Embryonic facial prominence (tissue), 1 donor: ENCODE data around the gene REPS1.
"Not testable (repeated sequence)": the region's sequence is repeated elsewhere in the genome, so short reads cannot be mapped to it uniquely, and the experiment has no call there.

Source experiments
- DNase-seq: peaks from one replicate; pipeline ENCODE4 v3.0.0-alpha.2; 2016; ENCODE audit errors: extremely low spot score

The REPS1 gene

GRCh38 chr6:138987643-138988468 is at the start of gene REPS1:
REPS1 (minus strand) TSS chr6:138988253; CDS start chr6:138987682, 571 bp downstream.
- peak; percentile 88 for DNase-seq

DNA sequence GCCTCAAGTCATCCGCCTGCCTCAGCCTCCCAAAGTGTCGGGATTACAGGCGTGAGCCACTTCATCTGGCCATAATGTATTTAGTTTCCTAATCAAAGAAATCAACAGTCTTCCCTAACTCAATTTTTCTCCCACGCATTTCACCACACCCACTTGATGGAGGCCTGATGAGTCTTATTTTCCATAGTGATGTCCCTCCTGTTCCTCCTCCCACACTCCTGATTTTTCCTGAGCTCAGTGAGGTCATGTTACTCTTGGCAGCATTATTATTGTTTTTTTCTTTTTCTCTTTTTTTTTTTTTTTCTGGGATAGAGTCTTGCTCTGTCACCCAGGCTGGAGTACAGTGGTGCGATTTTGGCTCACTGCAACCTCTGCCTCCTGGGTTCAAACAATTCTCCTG is 49.4 kb upstream of the REPS1 start:
- DNase-seq, result no peak

DNA sequence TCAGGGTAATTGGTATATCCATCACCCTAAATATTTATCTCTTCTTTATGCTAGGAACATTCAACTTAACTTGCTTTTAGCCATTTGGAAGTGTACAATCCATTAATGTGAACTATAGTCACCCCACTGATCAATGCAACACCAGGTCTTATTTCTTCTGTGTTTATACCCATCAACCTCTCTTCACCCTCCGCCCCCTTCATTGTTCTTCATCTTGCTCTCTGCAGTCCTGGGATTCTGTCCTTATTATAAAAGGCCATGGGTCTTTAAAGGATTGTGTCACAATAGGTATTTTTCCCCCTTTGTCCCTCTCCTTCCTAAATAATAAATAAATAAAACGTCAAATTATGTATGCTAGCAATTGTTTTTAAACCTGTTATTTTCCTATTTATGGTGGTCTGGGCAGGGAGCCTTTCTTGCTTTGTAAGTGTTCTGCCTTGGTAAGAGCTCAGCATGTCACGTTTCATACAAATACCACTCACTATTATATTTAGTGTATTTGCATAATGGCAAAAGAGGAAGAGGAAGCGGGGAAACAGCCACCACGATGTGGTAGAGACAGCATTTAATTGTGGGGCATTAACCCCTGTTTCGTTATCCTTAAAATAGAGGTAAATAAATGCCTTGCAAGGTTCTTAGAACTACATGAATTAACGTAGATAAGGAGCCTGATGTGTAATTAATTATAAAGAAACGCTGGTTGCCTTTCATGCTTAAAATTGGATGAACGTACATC is 42.3 kb upstream of the REPS1 start:
- DNase-seq, result no peak

DNA sequence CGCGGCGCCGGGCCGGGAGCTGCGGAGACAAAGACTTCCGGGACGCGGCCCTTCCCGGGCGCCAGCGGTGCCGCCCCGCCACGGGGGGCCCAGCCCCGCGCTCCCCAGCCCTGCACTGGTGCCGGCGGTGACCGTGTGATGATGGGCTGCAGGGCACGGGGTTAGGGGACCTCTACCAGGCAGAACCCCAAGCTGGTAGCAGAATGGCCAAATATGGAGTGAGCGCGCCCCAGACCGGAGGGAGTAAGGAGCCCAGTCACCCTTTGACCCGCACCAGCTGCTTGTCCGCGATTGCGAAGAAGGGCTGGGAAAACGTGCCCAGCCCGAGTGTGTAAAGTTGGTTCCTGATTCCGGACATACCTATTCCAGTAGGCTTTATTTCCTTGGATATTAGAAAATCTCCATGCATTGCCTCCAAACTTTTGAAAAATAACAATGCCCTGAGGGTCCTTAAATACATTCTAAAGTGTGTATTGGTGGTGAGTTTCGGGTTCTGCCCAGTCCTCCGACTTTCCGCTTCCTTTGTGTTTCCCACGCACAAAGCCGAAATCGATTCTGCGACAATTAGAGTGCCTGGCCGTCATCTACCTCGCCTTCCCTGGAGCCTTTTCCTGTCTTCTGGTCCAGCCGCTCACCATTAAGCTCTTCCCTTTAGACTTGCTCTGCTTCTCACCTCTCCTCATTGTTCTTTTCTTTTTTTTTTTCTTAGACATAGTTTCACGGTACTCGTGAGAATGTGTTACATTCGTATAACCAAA is 41.6 kb upstream of the REPS1 start:
- DNase-seq, result no peak

DNA sequence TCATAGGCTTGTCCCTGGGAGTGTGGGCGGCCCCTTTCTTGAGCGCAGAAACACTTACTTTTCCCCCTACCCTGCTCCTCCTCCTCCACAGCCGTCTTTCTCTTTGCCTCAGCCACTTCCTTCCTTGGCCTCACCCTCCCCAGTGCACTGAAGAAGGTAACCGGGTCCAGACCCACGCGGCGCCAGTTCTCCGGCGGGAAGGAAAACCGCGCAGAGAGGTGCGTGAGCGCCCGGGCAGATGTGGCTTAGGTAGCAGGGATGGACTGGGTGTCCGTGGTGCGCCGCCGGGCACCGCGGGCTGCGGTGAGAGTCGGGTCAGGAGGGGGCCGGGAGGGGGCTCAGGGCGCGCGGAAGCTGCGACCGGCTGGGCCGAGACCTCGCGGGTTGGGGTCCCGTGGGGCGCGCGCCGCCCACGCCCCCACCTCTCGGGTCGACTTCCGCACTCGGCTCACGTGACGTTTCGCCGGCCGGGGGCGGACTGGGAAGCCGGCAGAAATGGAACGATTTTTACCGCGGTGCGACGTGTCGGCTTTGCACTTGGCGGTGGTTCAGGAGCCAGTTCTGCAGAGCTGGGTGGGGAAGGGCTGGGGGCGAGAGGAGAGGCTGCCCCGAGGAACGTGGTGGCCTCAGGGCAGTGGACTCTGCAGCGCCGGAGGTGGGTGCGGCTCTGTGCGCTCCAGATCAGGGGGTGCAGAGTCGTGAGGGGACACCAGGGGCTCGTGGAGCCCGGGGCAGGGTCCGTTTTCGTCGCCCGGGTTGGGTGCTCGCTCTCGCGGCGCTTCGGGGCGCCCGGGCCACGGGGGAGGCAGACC is 40.8 kb upstream of the REPS1 start, which contains the start of gene ABRACL:
ABRACL (plus strand) TSS at position 88 of the 812 bp plus-strand sequence. CDS start 5,416 bp downstream, outside the sequence.
- DNase-seq, result peak; percentile 71

- DNase-seq, result no peak
Measured at GRCh38 chr6:139028215-139028657, 40.2 kb upstream of the REPS1 start.

DNA sequence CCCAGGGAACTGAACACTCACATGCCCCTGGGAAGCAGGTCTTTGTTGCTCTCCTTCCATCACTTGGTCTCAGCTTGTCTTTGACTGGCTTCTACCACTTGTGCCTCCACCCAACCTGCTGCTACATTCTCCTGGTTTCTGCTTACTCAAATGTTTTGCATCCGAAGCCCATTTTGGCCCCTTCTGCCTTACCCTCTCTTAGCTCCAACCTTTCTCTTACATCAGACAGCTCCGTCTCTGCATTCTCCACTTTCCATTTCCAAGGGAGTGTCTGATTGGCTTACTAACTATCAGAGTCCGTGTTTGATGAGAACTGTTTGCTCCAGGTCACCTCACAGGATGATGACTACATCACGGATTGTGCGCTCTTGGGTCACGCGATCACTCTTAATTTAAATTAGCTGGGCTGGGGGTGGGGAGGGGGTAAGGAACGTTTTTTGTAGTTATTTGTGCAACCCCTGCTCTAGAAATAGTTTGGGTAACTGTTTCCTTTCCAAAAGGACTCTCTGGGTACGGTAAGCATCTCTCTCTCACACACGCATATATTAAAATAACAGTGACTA is 39.6 kb upstream of the REPS1 start:
- DNase-seq, result no peak

- DNase-seq, result not testable (repeated sequence)
Measured at GRCh38 chr6:139025416-139025815, 37.4 kb upstream of the REPS1 start.

GRCh38 chr6:139020689-139021088 is 32.6 kb upstream of the REPS1 start:
- no peak for DNase-seq

GRCh38 chr6:139019722-139020121 is 31.7 kb upstream of the REPS1 start:
- DNase-seq, result no peak

DNA sequence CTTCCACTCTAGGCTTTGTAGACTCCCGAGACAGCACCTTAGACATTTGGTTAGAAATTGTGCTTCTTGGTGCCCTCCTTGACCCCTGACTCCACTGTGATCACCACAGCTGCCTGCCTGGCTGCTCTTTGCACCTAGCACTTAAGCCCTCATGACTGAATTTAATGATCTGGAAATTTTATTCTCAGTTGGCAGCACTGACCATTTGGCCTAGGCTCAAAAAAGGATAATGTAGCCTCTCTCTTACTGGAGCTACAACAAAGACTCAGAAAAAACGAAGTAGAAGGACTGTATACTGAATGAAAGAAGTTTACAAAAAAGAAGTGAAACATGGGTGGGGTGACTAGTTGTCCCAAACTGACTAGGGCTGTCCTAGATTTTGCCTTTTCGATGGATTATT is 29.2 kb upstream of the REPS1 start:
- no peak for DNase-seq

GRCh38 chr6:139016337-139017213 is 28.5 kb upstream of the REPS1 start:
- no peak for DNase-seq

DNA sequence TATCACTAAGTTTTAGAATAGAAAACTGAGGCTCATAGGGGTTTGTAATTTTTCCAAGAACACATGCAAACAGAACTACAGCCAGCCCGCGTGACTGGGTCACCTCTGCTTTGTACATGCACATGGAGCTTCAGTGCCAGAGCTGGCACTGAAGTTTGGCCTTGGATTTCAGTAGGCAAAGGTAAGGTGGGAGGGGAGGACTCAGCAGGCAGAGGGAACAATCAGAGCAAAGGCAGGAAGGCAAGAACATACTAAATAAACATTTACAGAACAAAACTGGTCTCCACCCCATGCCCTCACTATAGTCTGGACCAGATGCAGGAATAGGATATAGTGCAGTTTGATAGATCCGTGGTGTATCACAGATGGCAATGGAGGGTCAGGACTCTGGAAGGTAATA is 26.9 kb upstream of the REPS1 start:
- DNase-seq, result no peak

DNA sequence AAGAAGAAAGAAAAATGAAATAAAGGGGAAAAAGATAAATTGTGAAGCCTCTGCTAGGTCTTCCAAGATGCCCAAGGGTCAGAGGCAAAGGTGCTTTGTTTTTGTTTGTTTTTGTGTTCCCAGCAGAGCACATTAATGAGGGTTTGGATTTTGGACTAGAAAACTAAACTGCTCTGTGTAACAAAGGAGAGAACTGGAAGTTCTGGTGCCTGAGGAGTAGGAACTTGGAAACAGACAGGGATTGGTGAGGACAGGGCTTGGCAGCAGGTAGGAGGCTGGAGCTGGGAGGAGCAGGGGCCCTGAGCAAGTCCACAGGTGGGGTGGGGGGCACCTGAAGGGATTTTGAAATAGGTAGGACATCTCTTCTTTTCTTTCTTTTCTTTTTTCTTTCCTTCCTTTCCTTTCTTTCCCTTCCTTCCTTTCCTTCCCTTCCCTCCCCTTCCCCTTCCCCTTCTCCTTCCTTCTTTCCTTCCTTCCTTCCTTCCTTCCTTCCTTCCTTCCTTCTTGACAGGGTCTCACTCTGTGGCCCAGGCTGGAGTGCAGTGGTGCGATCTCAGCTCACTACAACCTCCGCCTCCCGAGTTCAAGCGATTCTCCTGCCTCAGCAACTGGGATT is 25.2 kb upstream of the REPS1 start:
- DNase-seq, result no peak

- no peak for DNase-seq
Measured at GRCh38 chr6:139011980-139012379, 23.9 kb upstream of the REPS1 start.

- DNase-seq, result no peak
Measured at GRCh38 chr6:139010674-139011073, 22.6 kb upstream of the REPS1 start.

DNA sequence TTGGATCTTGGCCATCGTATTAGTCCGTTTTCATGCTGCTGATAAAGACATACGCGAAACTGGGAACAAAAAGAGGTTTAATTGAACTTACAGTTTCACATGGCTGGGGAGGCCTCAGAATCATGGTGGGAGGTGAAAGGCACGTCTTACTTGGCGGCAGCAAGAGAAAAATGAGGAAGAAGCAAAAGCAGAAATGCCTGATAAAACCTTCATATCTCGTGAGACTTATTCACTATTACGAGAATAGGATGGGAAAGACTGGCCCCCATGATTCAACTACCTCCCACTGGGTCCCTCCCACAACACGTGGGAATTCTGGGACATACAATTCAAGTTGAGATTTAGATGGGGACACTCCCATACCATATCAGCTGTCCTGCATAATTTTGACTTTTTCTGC is 20.1 kb upstream of the REPS1 start:
- no peak for DNase-seq

DNA sequence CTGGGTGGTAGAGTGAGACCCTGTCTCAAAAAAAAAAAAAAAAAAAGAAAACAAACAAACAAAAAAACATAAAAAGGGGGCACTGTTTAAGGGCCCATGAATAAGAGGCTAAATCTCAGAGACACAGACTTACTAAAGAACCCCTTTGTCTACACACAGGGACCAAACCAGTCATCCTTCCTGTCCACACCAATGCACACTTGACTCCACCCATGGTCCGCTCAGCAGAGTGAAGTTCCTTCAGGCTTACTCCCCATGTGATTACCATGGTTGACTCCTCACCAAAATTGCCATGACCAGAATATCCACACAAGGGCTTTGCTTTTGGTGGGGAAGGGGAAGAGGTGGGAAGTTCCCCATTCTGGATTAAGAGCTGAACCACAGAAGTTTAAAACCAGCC is 19.4 kb upstream of the REPS1 start:
- no peak for DNase-seq

- DNase-seq, result no peak
Measured at GRCh38 chr6:139006477-139006876, 18.4 kb upstream of the REPS1 start.

- DNase-seq, result no peak
Measured at GRCh38 chr6:139003751-139004150, 15.7 kb upstream of the REPS1 start.
